Activated naive CD8-positive, alpha-beta T cell treated with anti-CD3 and anti-CD28 coated beads for 36 hours (primary cell): ENCODE data around the gene POLA1. TPM values are rescaled to one million over a fixed set of nuclear protein-coding genes. Genes with fewer than 3 reads are reported as not detected.

ENCODE experiments used
- DNase-seq: peaks from one replicate; pipeline ENCODE4 v3.0.0; 2021
- H3K27ac Mint-ChIP-seq: one replicate; pipeline ENCODE4 v1.8.0; 2022; ENCODE audit warnings: mild to moderate bottlenecking, moderate library complexity, mixed read lengths
- H3K27me3 Mint-ChIP-seq: one replicate; pipeline ENCODE4 v1.8.0; 2022; ENCODE audit warnings: mild to moderate bottlenecking, mixed read lengths
- H3K36me3 Mint-ChIP-seq: one replicate; pipeline ENCODE4 v1.8.0; 2021; ENCODE audit warnings: mild to moderate bottlenecking, mixed read lengths
- H3K4me1 Mint-ChIP-seq: one replicate; pipeline ENCODE4 v1.8.0; 2021; ENCODE audit warnings: mixed read lengths
- H3K4me3 Mint-ChIP-seq: one replicate; pipeline ENCODE4 v1.8.0; 2022; ENCODE audit warnings: mild to moderate bottlenecking, moderate library complexity, mixed read lengths
- H3K9me3 Mint-ChIP-seq: one replicate; pipeline ENCODE4 v1.8.0; 2022; ENCODE audit warnings: mixed read lengths
- total RNA-seq, 2 experiments: library from RNA; stranded (reverse); gene quantifications; one replicate each; pipeline ENCODE4 v1.2.3, GENCODE V29; 2021

POLA1 gene
- total RNA-seq, 2 experiments from 2014 or later: 48.3 to 48.4 TPM

DNA sequence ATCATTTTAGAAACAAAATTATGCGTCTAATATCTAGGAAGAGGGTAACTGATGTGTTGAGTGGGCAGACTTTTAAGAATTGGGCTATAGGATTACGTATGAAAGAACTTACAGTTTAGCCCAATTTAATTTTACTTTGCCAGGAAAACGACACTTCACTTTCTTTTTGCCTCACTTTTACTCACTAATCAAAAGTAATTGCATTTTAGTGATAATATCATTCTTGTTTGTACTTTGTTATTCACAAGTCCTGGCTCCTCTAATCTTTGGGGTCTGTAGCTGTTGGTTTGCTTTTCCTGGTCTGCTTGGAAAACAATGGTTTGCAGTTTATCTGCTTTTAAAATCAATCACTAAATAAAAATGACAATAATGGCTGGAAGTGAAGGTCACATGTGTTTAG is 325.0 kb downstream of the POLA1 start:
- Mint-ChIP-seq H3K4me1 (peaks cover 15% of the 10 kb centered on the region), H3K36me3 (peaks cover 2% of the 10 kb centered on the region), H3K4me3 (no peak overlapping the region), H3K27me3 (peaks cover 88% of the 10 kb centered on the region), H3K9me3 (no peaks in the 10 kb centered on the region), H3K27ac (no peak overlapping the region)
- DNase-seq: no peak

DNA sequence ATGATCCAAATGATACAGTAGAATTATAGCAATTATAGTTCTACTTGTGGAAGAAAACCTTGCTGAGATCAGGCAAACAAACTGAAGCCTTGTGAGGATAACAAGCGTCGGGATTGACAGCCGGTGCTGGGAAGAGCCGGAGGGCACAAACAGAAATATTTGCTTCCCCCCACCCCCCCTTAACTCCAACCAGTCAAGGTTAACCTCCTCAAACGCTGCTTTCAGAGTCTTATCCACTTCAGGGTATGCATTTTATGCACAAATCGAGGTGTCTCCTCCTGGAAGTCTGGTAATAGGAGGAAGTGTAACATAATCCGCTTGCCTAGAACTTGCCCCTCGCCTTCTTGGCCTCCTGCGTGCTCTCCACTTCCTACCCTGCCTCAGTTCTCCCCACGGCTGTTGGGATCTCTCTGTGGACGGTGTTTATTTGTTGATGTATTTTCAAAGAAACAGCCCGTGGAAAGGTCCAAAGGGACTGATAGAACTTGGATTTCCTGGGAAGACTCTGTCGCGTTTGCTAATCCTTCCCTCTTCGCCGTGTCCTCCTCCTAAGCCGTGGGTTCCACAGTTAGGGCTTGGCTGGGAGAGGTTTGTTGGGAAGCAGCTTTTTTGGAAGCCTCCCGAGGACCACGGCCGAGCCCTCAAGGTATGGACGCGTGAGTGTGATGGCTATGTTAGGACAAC is 326.1 kb downstream of the POLA1 start:
- H3K4me1 Mint-ChIP-seq: peaks cover 16% of the 10 kb centered on the region

DNA sequence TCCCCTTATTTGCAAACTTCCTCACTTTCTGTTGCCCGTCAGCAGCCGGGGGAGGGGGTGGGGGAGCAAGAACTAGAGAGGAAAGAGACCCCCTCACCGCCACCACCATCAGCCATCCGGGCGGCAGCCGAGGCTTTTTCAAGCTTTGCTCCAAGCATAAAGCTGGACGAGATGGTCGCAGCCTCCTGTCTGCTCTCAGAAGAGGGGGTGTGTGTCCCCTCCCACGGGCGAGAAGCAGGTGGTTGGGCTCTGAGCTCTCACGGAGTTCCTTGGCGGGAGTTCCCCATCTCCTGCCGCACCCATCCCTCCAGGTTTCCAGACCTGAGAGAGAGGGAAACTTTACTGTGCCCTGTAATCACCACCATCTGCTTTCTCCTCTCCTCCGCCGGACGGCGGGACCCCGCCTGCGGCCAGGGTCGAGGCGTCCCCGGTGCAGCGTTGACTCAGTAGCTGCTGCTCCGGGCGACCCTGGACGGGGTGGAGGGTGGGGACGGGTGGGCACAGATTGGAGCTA is 326.7 kb downstream of the POLA1 start:
- DNase-seq: no peak
- Mint-ChIP-seq H3K9me3 (no peaks in the 10 kb centered on the region), H3K27me3 (peaks cover 89% of the 10 kb centered on the region), H3K4me1 (peaks cover 16% of the 10 kb centered on the region), H3K27ac (no peak overlapping the region), H3K4me3 (no peak overlapping the region), H3K36me3 (peaks cover 2% of the 10 kb centered on the region)

More for the DNA sequence above, 326.1 kb downstream of the POLA1 start:
- DNase-seq: no peak
- H3K4me3 Mint-ChIP-seq: no peak overlapping the region
- H3K27me3 Mint-ChIP-seq: peaks cover 89% of the 10 kb centered on the region
- no peaks in the 10 kb centered on the region for H3K9me3 Mint-ChIP-seq
- no peak overlapping the region for H3K27ac Mint-ChIP-seq
- peaks cover 2% of the 10 kb centered on the region for H3K36me3 Mint-ChIP-seq

DNA sequence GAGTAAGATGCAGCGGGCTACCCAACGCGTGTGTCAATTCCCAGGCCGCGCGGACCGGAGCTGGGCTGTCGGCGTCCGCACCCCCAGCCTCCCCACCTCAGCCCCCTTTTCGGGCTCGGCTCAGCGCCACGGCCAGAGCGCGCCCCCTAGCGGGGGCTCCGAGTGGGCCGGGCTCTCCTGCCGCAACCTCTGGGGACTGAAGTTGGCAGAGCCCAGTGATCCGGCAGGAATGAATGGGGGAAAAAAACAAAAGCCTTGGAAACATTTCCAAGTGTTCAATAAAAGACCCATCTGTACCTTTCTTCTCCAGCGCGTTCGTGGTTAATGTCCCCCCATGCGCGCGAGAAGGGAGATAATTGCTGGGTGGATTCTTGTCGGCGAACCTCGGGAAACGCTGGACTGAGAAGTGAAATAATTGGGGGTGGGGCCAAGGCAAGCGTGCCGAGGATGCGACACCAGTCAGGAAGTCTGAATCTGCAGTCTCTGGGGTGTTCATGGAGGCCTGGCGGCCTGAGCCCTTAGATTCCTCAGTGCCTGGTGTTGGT is 327.3 kb downstream of the POLA1 start:
- no peak overlapping the region for H3K27ac Mint-ChIP-seq
- peak overlapping the region; percentile 34 for H3K4me3 Mint-ChIP-seq
- no peak for DNase-seq
- H3K36me3 Mint-ChIP-seq: peaks cover 2% of the 10 kb centered on the region
- H3K4me1 Mint-ChIP-seq: peaks cover 16% of the 10 kb centered on the region
- no peaks in the 10 kb centered on the region for H3K9me3 Mint-ChIP-seq
- H3K27me3 Mint-ChIP-seq: peaks cover 88% of the 10 kb centered on the region

DNA sequence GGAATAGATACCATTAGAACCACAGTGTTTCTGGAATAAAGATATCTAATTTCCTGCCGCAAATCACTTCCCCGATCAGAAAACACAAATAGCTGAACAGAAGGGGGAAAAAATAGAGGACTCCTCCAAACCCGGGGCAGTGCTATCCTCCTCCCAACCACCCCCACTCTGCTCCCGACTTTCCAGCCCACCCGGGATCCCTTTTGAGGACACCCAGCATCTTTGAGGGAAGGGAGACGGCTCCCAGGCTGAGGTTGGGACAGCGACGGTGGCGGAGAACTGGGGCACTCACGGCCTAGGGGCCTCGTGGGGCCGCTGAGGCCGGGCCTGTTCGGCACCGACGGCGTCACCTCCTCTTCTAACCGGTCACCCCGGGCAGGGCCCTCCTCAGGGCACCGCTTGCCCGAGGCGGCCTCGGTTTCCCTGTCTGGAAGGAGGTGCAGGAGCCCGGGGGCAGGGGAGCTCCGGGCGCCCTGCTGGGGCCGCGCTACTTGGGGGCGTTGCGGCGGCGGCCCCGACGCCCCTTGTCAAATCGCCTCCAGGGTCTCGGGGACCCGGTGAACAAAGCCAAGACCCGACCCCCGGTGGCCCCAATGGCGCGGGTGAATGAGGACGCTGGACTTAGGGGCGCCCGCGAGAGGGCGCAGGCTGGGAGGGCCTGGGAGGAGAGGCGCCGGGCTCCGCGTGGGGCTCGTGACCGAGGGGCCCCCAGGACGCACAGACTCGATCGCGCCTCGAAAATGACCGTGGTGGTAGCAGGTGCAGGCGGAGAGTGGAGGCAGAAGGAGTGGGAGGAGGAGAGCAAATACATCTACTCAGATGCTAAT is 329.0 kb downstream of the POLA1 start:
- DNase-seq: no peak
- H3K4me3 Mint-ChIP-seq: no peak overlapping the region
- H3K36me3 Mint-ChIP-seq: no peaks in the 10 kb centered on the region
- H3K9me3 Mint-ChIP-seq: no peaks in the 10 kb centered on the region
- H3K4me1 Mint-ChIP-seq: peaks cover 12% of the 10 kb centered on the region
- peaks cover 79% of the 10 kb centered on the region for H3K27me3 Mint-ChIP-seq
- no peak overlapping the region for H3K27ac Mint-ChIP-seq

DNA sequence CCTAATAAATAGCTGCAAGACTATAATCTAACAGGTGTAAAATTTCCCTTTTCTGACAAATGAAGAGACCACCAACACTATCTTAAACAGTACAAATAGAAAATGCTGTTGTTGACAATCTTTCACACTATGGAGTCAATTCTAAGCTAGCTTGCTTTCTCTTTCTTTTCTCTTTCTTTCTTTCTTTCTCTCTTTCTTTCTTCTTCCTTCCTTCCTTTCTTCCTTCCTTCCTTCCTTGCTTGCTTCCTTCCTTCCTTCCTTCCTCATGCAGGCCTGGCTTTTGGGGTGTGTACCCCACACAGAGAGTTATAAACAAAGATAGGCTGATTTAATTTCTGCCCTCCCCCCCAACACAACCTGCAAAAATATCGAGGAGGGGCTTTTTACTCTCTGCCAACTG is 330.2 kb downstream of the POLA1 start:
- Mint-ChIP-seq H3K4me1 (peaks cover 10% of the 10 kb centered on the region), H3K27me3 (peaks cover 73% of the 10 kb centered on the region)

DNA sequence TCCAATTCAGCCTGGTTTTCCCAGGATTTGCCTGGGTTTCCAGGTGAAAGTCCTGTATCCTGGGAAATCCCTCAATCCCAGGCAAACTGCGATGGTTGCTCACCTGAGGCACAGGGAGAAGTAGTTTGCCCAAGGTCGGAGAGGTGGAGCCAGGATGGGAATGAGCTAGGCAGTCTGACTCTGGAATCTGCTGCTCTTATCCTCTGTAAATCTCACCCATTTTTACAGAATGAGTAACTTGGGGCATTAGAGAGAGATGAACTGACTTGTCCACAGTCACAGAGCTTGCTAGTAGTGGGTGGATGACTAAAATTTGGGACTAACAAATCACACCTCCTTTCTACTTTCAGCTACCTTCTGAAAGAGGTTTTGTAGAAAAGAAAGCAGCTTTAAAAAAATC is 331.9 kb downstream of the POLA1 start:
- no peak overlapping the region for H3K4me3 Mint-ChIP-seq
- H3K27ac Mint-ChIP-seq: no peak overlapping the region
- H3K27me3 Mint-ChIP-seq: peaks cover 58% of the 10 kb centered on the region
- H3K36me3 Mint-ChIP-seq: no peaks in the 10 kb centered on the region
- peaks cover 10% of the 10 kb centered on the region for H3K4me1 Mint-ChIP-seq
- no peaks in the 10 kb centered on the region for H3K9me3 Mint-ChIP-seq
- DNase-seq: no peak

More for the DNA sequence above, 330.2 kb downstream of the POLA1 start:
- Mint-ChIP-seq H3K4me3 (no peak overlapping the region), H3K9me3 (no peaks in the 10 kb centered on the region), H3K27ac (no peak overlapping the region), H3K36me3 (no peaks in the 10 kb centered on the region)
- no peak for DNase-seq

DNA sequence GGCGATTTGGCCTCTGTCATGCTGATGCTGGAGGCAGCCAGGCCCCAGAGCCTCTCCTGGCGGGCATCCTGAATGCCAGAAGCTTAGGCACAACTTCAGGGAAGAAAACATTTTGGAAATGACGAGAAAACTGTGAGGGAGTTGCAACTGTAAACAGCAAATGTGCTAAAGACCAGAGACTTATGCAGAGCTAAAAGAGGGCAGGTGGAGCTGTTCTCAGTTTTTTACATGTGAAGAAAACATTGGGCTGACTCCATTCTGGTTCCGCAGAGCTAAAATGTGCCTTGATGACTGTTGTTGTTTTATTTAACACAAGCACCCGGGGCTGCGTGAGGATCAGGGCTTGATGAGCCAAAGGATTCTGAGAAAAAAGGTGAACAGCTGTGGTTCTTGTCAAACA is 332.9 kb downstream of the POLA1 start:
- no peaks in the 10 kb centered on the region for H3K9me3 Mint-ChIP-seq
- H3K4me3 Mint-ChIP-seq: no peak overlapping the region
- no peak overlapping the region for H3K27ac Mint-ChIP-seq
- H3K36me3 Mint-ChIP-seq: no peaks in the 10 kb centered on the region
- H3K27me3 Mint-ChIP-seq: peaks cover 50% of the 10 kb centered on the region
- DNase-seq: no peak
- peaks cover 4% of the 10 kb centered on the region for H3K4me1 Mint-ChIP-seq

DNA sequence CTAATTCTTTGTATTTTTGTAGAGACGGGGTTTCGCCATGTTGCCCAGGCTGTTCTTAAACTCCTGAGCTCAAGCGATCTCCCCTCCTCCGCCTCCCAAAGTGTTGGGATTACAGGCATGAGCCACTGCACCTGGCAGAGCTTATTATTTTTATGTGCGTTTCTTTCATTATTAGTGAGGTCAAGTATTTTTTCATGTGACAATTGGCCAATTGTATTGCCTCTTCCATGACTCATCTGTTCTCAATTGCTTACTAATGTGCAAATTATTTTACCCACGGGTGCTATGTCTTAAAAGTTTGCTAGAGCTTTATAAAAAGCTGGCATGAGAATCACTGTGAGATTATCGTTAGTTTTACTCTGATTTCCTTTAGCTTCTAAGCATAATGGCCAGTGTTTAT is 335.0 kb downstream of the POLA1 start:
- DNase-seq: no peak
- Mint-ChIP-seq H3K4me1 (peaks cover under 1% of the 10 kb centered on the region), H3K27ac (no peak overlapping the region), H3K9me3 (no peaks in the 10 kb centered on the region), H3K36me3 (no peaks in the 10 kb centered on the region), H3K27me3 (peaks cover 30% of the 10 kb centered on the region), H3K4me3 (no peak overlapping the region)

DNA sequence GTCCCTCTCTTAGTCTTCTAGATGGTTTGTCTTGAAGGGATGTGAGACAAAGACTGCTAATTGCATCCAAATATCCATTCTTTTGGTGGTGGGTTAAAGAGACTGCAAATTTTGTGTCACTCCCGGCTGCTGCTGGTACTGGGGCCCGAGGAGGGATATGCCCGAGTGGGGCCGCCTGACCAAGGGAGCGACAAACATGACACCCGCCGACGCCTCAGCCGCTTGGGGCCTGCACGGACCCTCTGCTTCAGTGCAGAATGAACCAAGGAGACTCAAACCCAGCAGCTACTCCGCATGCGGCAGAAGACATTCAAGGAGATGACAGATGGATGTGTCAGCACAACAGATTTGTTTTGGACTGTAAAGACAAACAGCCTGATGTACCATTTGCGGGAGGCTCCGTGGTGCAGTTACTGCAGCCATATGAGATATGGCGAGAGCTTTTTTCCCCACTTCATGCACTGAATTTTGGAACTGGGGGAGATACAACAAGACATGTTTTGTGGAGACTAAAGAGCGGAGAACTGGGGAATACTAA is 335.6 kb downstream of the POLA1 start:
- no peak overlapping the region for H3K27ac Mint-ChIP-seq
- no peak overlapping the region for H3K4me3 Mint-ChIP-seq

DNA sequence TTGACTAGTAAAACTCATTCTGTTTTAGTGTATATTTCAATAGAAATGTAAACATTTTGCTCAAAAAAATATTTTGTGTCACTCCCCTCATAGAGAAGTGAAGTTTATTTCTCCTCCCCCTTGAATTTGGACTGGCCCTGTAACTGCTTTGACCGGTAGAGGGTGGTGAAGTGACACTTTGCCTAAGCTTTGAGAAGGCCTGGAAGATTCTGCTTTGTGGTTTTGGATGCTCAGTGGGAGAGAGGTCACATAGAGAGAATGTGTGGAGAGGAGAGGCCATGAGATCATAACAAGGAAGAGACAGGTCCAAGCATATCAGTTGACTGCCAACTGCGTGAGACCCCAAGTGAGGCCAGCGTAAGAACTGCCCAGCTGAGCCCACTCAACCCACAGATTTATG is 341.2 kb downstream of the POLA1 start:
- Mint-ChIP-seq H3K27ac (no peak overlapping the region), H3K4me1 (no peaks in the 10 kb centered on the region), H3K36me3 (no peaks in the 10 kb centered on the region), H3K27me3 (no peaks in the 10 kb centered on the region), H3K9me3 (no peaks in the 10 kb centered on the region), H3K4me3 (no peak overlapping the region)
- DNase-seq: no peak

More for the DNA sequence above, 335.6 kb downstream of the POLA1 start:
- Mint-ChIP-seq H3K27me3 (peaks cover 24% of the 10 kb centered on the region), H3K9me3 (no peaks in the 10 kb centered on the region), H3K4me1 (no peaks in the 10 kb centered on the region), H3K36me3 (no peaks in the 10 kb centered on the region)
- no peak for DNase-seq

DNA sequence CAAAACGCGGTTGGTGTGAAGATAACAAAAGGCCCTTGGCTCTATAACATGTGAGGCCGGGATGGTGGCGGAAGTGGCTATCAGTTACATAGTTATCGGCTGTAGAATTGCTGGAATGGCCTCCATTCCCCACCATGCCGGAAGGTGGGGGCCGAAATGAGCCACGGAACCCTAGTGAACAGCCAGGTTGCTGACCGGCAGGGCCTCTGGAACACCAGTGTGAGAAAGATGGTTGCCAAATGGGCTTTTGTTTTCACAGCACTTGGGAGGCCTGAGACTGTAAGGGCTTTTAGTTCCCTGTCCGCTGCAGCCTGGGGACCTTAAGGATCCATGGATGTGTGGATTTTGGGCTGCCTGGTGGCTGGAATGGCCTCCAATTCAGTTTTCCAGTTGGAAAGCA is 345.3 kb downstream of the POLA1 start:
- Mint-ChIP-seq H3K4me1 (no peaks in the 10 kb centered on the region), H3K27me3 (no peaks in the 10 kb centered on the region), H3K36me3 (no peaks in the 10 kb centered on the region), H3K27ac (no peak overlapping the region), H3K9me3 (no peaks in the 10 kb centered on the region), H3K4me3 (no peak overlapping the region)
- DNase-seq: no peak

DNA sequence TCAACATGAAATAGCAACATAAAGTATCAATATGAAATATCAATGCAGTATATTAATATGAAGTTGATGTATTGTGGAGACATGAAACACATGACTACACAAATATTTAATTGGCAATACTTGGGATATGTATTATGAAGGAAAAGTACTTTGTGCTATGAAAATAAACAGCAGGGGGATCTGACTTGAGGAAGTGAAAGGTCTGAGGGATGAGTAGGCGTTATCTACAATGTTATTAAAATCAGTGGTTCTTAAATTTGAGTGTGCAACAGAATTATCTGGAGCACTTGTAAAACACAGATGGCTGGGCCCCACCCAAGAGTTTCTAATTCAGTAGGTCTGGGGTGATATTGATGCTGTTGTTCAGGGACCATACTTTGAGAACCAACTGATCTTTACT is 349.5 kb downstream of the POLA1 start:
- H3K27me3 Mint-ChIP-seq: no peaks in the 10 kb centered on the region
- DNase-seq: no peak
- no peaks in the 10 kb centered on the region for H3K36me3 Mint-ChIP-seq
- no peak overlapping the region for H3K4me3 Mint-ChIP-seq
- no peak overlapping the region for H3K27ac Mint-ChIP-seq
- H3K4me1 Mint-ChIP-seq: no peaks in the 10 kb centered on the region
- H3K9me3 Mint-ChIP-seq: no peaks in the 10 kb centered on the region
